DND-41 (cell line): ENCODE data around the gene CRYL1.

Source experiments
- ATAC-seq: fragments of 200-7000 bp; cut with Tn5 transposase; 3 replicates; pipeline ENCODE4 v1.9.1; 2021; ENCODE audit warnings: low read depth; ENCODE audit not compliant: insufficient read depth
- DNase-seq: peaks from one replicate; pipeline ENCODE4 v3.0.0-alpha.2; 2020
- H2AFZ ChIP-seq: 2 replicates; pipeline ENCODE4 v1.6.0; 2012; ENCODE audit warnings: low read depth, low read length
- H3K27ac ChIP-seq: 2 replicates; pipeline ENCODE4 v1.5.1; 2012; ENCODE audit warnings: low read length, inconsistent platforms
- H3K27me3 ChIP-seq: fragments of 200-600 bp; sonication (generic); 2 replicates; pipeline ENCODE4 v1.6.0; 2012; ENCODE audit warnings: low read length, mild to moderate bottlenecking, inconsistent platforms; ENCODE audit not compliant: insufficient read depth, poor library complexity
- H3K36me3 ChIP-seq: 2 replicates; pipeline ENCODE4 v1.5.1; 2012; ENCODE audit warnings: low read length, inconsistent platforms; ENCODE audit not compliant: insufficient read depth
- H3K4me1 ChIP-seq: 2 replicates; pipeline ENCODE4 v1.5.1; 2012; ENCODE audit warnings: mild to moderate bottlenecking, low read length; ENCODE audit not compliant: insufficient read depth
- H3K4me2 ChIP-seq: 2 replicates; pipeline ENCODE4 v1.6.0; 2012; ENCODE audit warnings: mild to moderate bottlenecking, moderate library complexity, low read length, inconsistent platforms; ENCODE audit not compliant: insufficient read depth
- H3K4me3 ChIP-seq, 2 experiments: fragments of 200-600 bp in 1 of 2; shearing (Covaris generic) in 1 of 2; 2 replicates each; pipeline ENCODE4 v1.5.1; 2012 to 2016; ENCODE audit warnings: inconsistent platforms in 2 of 2, low read length in 2 of 2, mild to moderate bottlenecking in 2 of 2, low read depth in 1 of 2, moderate library complexity in 1 of 2
- H3K79me2 ChIP-seq: 2 replicates; pipeline ENCODE4 v1.6.0; 2012; ENCODE audit warnings: low read length, inconsistent platforms; ENCODE audit not compliant: insufficient read depth
- H3K9ac ChIP-seq: 2 replicates; pipeline ENCODE4 v1.6.0; 2012; ENCODE audit warnings: low read depth, mild to moderate bottlenecking, inconsistent platforms, low read length, moderate library complexity
- H3K9me3 ChIP-seq: 2 replicates; pipeline ENCODE4 v1.5.1; 2012; ENCODE audit warnings: low read length, moderate library complexity, mild to moderate bottlenecking, inconsistent platforms; ENCODE audit not compliant: insufficient read depth, severe bottlenecking
- H4K20me1 ChIP-seq: 2 replicates; pipeline ENCODE4 v1.6.0; 2012; ENCODE audit warnings: low read length; ENCODE audit not compliant: insufficient read depth
- EZH2 ChIP-seq: IDR thresholded peaks from 3 replicates; pipeline ENCODE4 v1.6.1; 2012; ENCODE audit warnings: borderline replicate concordance, low read depth, mild to moderate bottlenecking, moderate library complexity, low read length, inconsistent platforms; ENCODE audit not compliant: severe bottlenecking
- TF ChIP-seq, protein P1 (sequence below): IDR thresholded peaks from 2 replicates; pipeline ENCODE4 v1.5.1; 2012; ENCODE audit warnings: borderline replicate concordance, low read length, moderate library complexity, mild to moderate bottlenecking; ENCODE audit not compliant: poor library complexity, severe bottlenecking; ENCODE audit errors: extremely low read depth

The CRYL1 gene

DNA sequence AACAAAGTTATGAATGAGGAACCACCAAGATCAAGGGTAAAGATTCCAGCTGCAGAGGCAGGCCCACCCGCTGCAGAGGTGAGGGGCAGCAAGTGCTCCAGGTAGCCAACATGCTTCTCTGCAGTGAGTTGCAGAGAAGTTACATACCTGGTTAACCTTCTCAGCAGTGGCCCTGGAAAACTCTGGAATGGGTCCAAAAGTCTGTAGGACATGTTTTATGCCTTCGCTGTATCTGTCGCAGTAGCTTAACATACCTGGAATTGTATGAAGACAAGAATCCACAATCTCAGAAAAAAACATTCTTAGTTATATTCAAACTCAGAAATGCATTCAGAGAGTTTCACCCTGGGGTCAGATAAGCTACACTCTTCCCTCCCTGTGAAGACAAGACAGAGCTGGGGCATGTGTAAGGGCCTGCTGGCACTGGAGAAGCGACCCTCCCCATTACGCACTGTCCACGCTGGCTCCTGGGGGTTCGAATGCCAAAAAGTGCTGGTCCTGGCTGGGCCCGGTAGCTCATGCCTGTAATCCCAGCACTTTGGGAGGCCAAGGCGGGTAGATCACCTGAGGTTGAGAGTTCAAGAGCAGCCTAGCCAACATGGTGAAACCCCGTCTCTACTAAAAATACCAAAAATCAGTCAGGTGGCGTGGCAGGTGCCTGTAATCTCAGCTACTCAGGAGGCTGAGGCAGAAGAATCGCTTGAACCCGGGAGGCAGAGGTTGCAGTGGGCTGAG, 121.0 kb downstream of the CRYL1 start:
- no peaks in the 10 kb centered on the region for H4K20me1 ChIP-seq
- no peaks in the 10 kb centered on the region for H3K79me2 ChIP-seq
- DNase-seq (no peak), ATAC-seq (no peak)
- H3K9me3 ChIP-seq, result no peaks in the 10 kb centered on the region
- TF ChIP-seq, protein P1, sequence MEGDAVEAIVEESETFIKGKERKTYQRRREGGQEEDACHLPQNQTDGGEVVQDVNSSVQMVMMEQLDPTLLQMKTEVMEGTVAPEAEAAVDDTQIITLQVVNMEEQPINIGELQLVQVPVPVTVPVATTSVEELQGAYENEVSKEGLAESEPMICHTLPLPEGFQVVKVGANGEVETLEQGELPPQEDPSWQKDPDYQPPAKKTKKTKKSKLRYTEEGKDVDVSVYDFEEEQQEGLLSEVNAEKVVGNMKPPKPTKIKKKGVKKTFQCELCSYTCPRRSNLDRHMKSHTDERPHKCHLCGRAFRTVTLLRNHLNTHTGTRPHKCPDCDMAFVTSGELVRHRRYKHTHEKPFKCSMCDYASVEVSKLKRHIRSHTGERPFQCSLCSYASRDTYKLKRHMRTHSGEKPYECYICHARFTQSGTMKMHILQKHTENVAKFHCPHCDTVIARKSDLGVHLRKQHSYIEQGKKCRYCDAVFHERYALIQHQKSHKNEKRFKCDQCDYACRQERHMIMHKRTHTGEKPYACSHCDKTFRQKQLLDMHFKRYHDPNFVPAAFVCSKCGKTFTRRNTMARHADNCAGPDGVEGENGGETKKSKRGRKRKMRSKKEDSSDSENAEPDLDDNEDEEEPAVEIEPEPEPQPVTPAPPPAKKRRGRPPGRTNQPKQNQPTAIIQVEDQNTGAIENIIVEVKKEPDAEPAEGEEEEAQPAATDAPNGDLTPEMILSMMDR, result no peak
- TF ChIP-seq EZH2, result no peak
- no peaks in the 10 kb centered on the region for H3K36me3 ChIP-seq
- H3K4me3 ChIP-seq, result no peak overlapping the region
- no peak overlapping the region for H3K9ac ChIP-seq
- H3K27ac ChIP-seq, result no peak overlapping the region
- H3K27me3 ChIP-seq, result no peaks in the 10 kb centered on the region
- H2AFZ ChIP-seq, result no peak overlapping the region
- H3K4me2 ChIP-seq, result no peak overlapping the region
- no peaks in the 10 kb centered on the region; the same call in 1 of the 2 replicates for H3K4me1 ChIP-seq

DNA sequence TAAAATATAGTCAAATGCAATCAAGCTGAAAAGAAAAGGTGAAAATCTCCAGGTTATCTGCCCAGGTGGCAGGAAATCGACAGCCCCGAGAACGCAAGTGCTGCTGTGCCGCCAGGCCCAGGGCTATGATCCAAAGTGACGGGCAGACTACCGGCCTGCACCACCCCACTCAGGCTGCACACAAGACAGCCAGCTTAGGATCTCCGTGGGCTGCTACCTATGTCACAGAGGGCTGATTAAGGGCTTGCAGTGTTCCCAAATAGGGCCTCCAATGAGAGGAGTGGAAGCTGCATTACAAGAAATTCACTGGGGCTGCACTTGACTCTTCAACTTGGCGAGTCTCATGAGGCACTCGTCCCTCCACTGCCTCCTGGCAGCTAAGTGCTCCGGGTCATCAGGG, 121.8 kb downstream of the CRYL1 start:
- H3K4me3 ChIP-seq, result no peak overlapping the region
- H3K4me1 ChIP-seq, result no peaks in the 10 kb centered on the region; the same call in 1 of the 2 replicates
- DNase-seq, result no peak
- no peaks in the 10 kb centered on the region for H3K36me3 ChIP-seq
- no peak for ATAC-seq
- H3K9ac ChIP-seq, result no peak overlapping the region
- no peaks in the 10 kb centered on the region for H3K79me2 ChIP-seq
- no peaks in the 10 kb centered on the region for H3K9me3 ChIP-seq
- no peaks in the 10 kb centered on the region for H4K20me1 ChIP-seq
- no peak overlapping the region for H3K4me2 ChIP-seq
- H3K27ac ChIP-seq, result no peak overlapping the region
- H2AFZ ChIP-seq, result no peak overlapping the region
- TF ChIP-seq EZH2, result no peak
- TF ChIP-seq, protein P1, result no peak
- H3K27me3 ChIP-seq, result no peaks in the 10 kb centered on the region

DNA sequence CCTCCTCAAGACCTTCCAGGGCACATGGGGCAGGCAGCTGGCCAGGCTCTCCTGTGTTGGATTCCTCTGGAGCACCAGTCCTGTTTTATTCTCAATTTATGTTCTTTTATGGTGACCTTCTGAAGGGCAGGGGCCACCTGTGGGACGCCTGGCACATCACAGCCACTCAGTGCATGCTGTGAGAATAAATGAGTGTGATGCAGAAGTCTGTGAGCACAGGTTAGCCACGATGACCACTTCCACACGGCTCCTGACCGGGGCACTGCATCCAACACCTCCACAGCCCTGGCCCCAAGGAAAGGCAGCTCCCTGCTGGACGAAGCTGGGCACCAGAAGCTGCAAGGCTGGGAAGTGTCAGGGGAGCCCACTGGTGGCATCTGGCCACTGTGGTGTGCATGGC, 122.8 kb downstream of the CRYL1 start:
- H3K9ac ChIP-seq, result no peak overlapping the region
- H3K4me1 ChIP-seq, result no peaks in the 10 kb centered on the region; the same call in 1 of the 2 replicates
- no peaks in the 10 kb centered on the region for H3K79me2 ChIP-seq
- DNase-seq (no peak), ATAC-seq (no peak)
- no peak overlapping the region for H2AFZ ChIP-seq
- no peak overlapping the region for H3K4me2 ChIP-seq
- H3K9me3 ChIP-seq, result no peaks in the 10 kb centered on the region
- no peaks in the 10 kb centered on the region for H3K27me3 ChIP-seq
- H3K27ac ChIP-seq, result no peak overlapping the region
- no peak for TF ChIP-seq EZH2
- TF ChIP-seq, protein P1, result no peak
- H3K36me3 ChIP-seq, result no peaks in the 10 kb centered on the region
- H3K4me3 ChIP-seq, result no peak overlapping the region
- H4K20me1 ChIP-seq, result no peaks in the 10 kb centered on the region
